Panc1 (cell line): ENCODE results near the gene RAP2C. TPM values are rescaled to one million over a fixed set of nuclear protein-coding genes. Genes with fewer than 3 reads are reported as not detected.

ENCODE experiments used
- ATAC-seq: fragments of 200-7000 bp; cut with Tn5 transposase; 2 replicates; pipeline ENCODE4 v1.9.1; 2020; ENCODE audit warnings: mild to moderate bottlenecking, moderate library complexity
- BruUV-seq: library from RNA; stranded (reverse); fragments of 400-500 nt; replicated peaks from 2 replicates; lab custom pipeline; 2021; lab: Mats Ljungman, UMichigan
- CTCF ChIA-PET: fragments of 300-600 bp; sonication (Branson Sonifier 250); formaldehyde crosslinking; loops from one replicate; lab custom pipeline; 2022; ENCODE audit warnings: antibody characterized with exemption; lab: Charles Lee
- POLR2A ChIA-PET: fragments of 300-600 bp; sonication (Branson Sonifier 250); formaldehyde crosslinking; loops from one replicate; lab custom pipeline; 2022; ENCODE audit warnings: antibody characterized with exemption; lab: Charles Lee
- DNase-seq: peaks from one replicate; pipeline ENCODE4 v3.0.0-alpha.2; 2010; ENCODE audit warnings: low read depth, low spot score
- H3K27ac ChIP-seq: 2 replicates; pipeline ENCODE4 v1.5.1; 2011; ENCODE audit warnings: mild to moderate bottlenecking, low read length, inconsistent platforms
- H3K27me3 ChIP-seq: fragments of 200-500 bp; sonication (Bioruptor generic); 2 replicates; pipeline ENCODE4 v1.6.0; 2014; ENCODE audit warnings: low read length, inconsistent platforms; ENCODE audit not compliant: control insufficient read depth, insufficient read depth
- H3K36me3 ChIP-seq: fragments of 200-500 bp; sonication (Bioruptor generic); 2 replicates; pipeline ENCODE4 v1.5.1; 2014; ENCODE audit warnings: inconsistent platforms, mild to moderate bottlenecking, low read length, moderate library complexity; ENCODE audit not compliant: control insufficient read depth, insufficient read depth
- H3K4me1 ChIP-seq: 2 replicates; pipeline ENCODE4 v1.5.1; 2011; ENCODE audit warnings: inconsistent platforms, mild to moderate bottlenecking, low read length, moderate library complexity; ENCODE audit not compliant: control insufficient read depth, insufficient read depth
- H3K4me3 ChIP-seq, 2 experiments: 2 replicates each; pipeline ENCODE4 v1.5.1; 2011 to 2012; ENCODE audit warnings: low read depth in 2 of 2, low read length in 2 of 2, mild to moderate bottlenecking in 2 of 2, inconsistent platforms in 1 of 2, moderate library complexity in 1 of 2
- H3K9me3 ChIP-seq: fragments of 200-500 bp; sonication (Bioruptor generic); 2 replicates; pipeline ENCODE4 v1.5.1; 2014; ENCODE audit warnings: low read depth, mild to moderate bottlenecking, inconsistent platforms, low read length, moderate library complexity; ENCODE audit not compliant: control insufficient read depth, insufficient read depth
- POLR2AphosphoS5 ChIP-seq: IDR thresholded peaks from 2 replicates; pipeline ENCODE4 v1.6.1; 2012; ENCODE audit warnings: mild to moderate bottlenecking, low read depth, low read length, moderate library complexity
- REST ChIP-seq, 2 experiments: IDR thresholded peaks; 2 replicates each; pipeline ENCODE4 v1.6.1; 2011 to 2012; ENCODE audit warnings: low read depth in 2 of 2, control low read depth in 1 of 2, low read length in 1 of 2, mild to moderate bottlenecking in 1 of 2, moderate library complexity in 1 of 2; ENCODE audit not compliant: insufficient read depth in 1 of 2
- SIN3A ChIP-seq: IDR thresholded peaks from 2 replicates; pipeline ENCODE4 v1.6.1; 2012; ENCODE audit warnings: low read depth, mild to moderate bottlenecking, low read length, moderate library complexity, borderline replicate concordance; ENCODE audit not compliant: insufficient read depth
- TCF7L2 ChIP-seq: IDR thresholded peaks from 2 replicates; pipeline ENCODE4 v1.6.1; 2011; ENCODE audit warnings: mild to moderate bottlenecking, low read depth, low read length, inconsistent platforms
- in situ Hi-C: cut with HindIII; loops from 2 replicates; pipeline ENCODE4 v1.10.0; 2016; ENCODE audit warnings: low sequenced_read_pairs, low pct_unique_long_range_greater_than_20kb
- intact Hi-C: fragments of 100-400 bp; cut with micrococcal nuclease; formaldehyde crosslinking; loops from one replicate; pipeline ENCODE4 v1.10.0; 2022; ENCODE audit not compliant: unreplicated experiment
- total RNA-seq: library from RNA; stranded (reverse); gene quantifications from one replicate; pipeline ENCODE4 v1.2.1, GENCODE V29; 2021; ENCODE audit not compliant: unreplicated experiment
- TF ChIP-seq, protein P1 (sequence below): fragments of 450-650 bp; IDR thresholded peaks from 2 replicates; pipeline ENCODE4 v1.5.1; 2017; ENCODE audit warnings: mild to moderate bottlenecking

The RAP2C gene
- total RNA-seq, 1 experiment from 2014 or later = 36.2 TPM

DNA sequence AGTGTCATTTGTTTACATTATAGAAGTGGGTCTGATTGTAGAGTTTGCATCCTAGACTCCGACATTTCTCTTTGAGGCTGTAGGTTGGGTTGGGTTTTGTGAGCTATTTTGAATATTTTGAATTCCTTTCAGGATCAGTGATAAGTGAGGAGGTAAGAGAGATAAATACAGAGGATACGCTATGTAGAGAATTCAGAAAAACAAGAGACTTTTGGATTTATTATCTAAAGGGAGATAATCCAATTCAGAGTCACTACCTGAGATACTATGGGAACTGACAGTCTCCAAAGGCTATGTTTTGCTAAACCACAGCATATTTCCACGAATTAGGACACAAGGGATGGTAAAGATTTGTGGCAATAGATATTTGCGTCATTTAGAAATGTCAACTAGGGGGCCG lies 16.9 kb upstream of the RAP2C start:
- ChIA-PET CTCF (no interaction called here), POLR2A (no interaction called here)

DNA sequence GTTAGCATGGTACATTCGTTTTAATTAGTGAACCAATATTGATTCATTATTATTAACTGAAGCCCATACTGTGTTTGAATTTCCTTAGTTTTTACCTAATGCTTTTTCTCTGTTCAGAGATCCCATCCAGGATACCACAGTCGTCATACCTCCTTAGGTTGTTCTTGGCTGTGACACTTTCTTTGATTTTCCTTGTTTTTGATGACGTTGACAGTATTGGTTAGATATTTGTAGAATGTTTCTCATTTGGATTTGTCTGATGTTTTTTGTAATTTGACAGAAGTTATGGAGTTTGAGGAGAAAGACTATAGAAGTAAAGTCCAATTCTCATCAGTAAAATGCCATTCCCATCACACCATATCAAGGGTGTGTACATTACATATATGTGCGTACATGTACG lies 16.2 kb upstream of the RAP2C start:
- no peaks in the 10 kb centered on the region for H3K9me3 ChIP-seq
- no peak for TF ChIP-seq REST (IDR thresholded peaks at IDR 0.05; ENCODE audit: insufficient read depth in 1 of 2, low read depth in 2 of 2, low read length in 1 of 2)
- TF ChIP-seq SIN3A = no peak
- TF ChIP-seq, protein P1, sequence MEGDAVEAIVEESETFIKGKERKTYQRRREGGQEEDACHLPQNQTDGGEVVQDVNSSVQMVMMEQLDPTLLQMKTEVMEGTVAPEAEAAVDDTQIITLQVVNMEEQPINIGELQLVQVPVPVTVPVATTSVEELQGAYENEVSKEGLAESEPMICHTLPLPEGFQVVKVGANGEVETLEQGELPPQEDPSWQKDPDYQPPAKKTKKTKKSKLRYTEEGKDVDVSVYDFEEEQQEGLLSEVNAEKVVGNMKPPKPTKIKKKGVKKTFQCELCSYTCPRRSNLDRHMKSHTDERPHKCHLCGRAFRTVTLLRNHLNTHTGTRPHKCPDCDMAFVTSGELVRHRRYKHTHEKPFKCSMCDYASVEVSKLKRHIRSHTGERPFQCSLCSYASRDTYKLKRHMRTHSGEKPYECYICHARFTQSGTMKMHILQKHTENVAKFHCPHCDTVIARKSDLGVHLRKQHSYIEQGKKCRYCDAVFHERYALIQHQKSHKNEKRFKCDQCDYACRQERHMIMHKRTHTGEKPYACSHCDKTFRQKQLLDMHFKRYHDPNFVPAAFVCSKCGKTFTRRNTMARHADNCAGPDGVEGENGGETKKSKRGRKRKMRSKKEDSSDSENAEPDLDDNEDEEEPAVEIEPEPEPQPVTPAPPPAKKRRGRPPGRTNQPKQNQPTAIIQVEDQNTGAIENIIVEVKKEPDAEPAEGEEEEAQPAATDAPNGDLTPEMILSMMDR = no peak
- no peak for TF ChIP-seq POLR2AphosphoS5
- no peak for TF ChIP-seq TCF7L2
- no peaks in the 10 kb centered on the region for H3K36me3 ChIP-seq
- no peak for ATAC-seq
- DNase-seq = no peak
- H3K4me3 ChIP-seq = no peak overlapping the region
- no TSS peak for BruUV-seq
- no peak overlapping the region for H3K27ac ChIP-seq
- intact Hi-C loops = loop anchor here (10.0 kb wide), 1 partner anchor 229 kb away; no protein-coding TSS in a partner anchor
- ChIA-PET CTCF (no interaction called here), POLR2A (no interaction called here)
- in situ Hi-C loops = no loop called here
- H3K27me3 ChIP-seq = no peaks in the 10 kb centered on the region; the same call in 1 of the 2 replicates
- no peaks in the 10 kb centered on the region for H3K4me1 ChIP-seq

More for the DNA sequence above, 16.9 kb upstream of the RAP2C start:
- ATAC-seq (no peak), DNase-seq (no peak)
- Histone ChIP-seq H3K36me3 (no peaks in the 10 kb centered on the region), H3K27ac (no peak overlapping the region), H3K4me3 (no peak overlapping the region), H3K4me1 (no peaks in the 10 kb centered on the region), H3K27me3 (no peaks in the 10 kb centered on the region; the same call in 1 of the 2 replicates), H3K9me3 (no peaks in the 10 kb centered on the region)
- BruUV-seq = no TSS peak
- TF ChIP-seq POLR2AphosphoS5 (no peak), REST (IDR thresholded peaks at IDR 0.05; ENCODE audit: insufficient read depth in 1 of 2, low read depth in 2 of 2, low read length in 1 of 2) (no peak), TCF7L2 (no peak), SIN3A (no peak)
- TF ChIP-seq, protein P1 = no peak
- in situ Hi-C loops (no loop called here), intact Hi-C loops (loop anchor here (10.0 kb wide), 1 partner anchor 229 kb away; no protein-coding TSS in a partner anchor)
